HG02884 (cell line): ENCODE data around the gene CCL3.
"Not testable (repeated sequence)": the region's sequence is repeated elsewhere in the genome, so short reads cannot be mapped to it uniquely, and the experiment has no call there.

Source experiments
- ATAC-seq: cut with Tn5 transposase; IDR thresholded peaks from one replicate; pipeline ENCODE4 v1.9.1; 2021; ENCODE audit warnings: mild to moderate bottlenecking, moderate library complexity; ENCODE audit not compliant: unreplicated experiment

Gene CCL3

GRCh38 chr17:36088670-36089338, 1.1 kb downstream of the CCL3 start:
- no peak for ATAC-seq

- not testable (repeated sequence) for ATAC-seq
Observed at GRCh38 chr17:36087897-36088572, 1.9 kb downstream of the CCL3 start.

GRCh38 chr17:36087471-36087870, 2.5 kb downstream of the CCL3 start:
- ATAC-seq: not testable (repeated sequence)

- ATAC-seq: no peak
Observed at GRCh38 chr17:36086791-36087190, 3.2 kb downstream of the CCL3 start.

GRCh38 chr17:36085765-36086164, 4.2 kb downstream of the CCL3 start:
- ATAC-seq: no peak

- ATAC-seq: not testable (repeated sequence)
Observed at GRCh38 chr17:36083691-36084090, 6.3 kb downstream of the CCL3 start.

GRCh38 chr17:36082482-36083120, 7.3 kb downstream of the CCL3 start:
- peak; percentile 43 for ATAC-seq

GRCh38 chr17:36081681-36082471, 8.1 kb downstream of the CCL3 start:
- peak; percentile 34 for ATAC-seq

GRCh38 chr17:36074365-36074764, 15.6 kb downstream of the CCL3 start:
- ATAC-seq: no peak

- ATAC-seq: no peak
Observed at GRCh38 chr17:36072431-36073121, 17.4 kb downstream of the CCL3 start.

- ATAC-seq: no peak
Observed at GRCh38 chr17:36071751-36072150, 18.2 kb downstream of the CCL3 start.

GRCh38 chr17:36070427-36070826, 19.5 kb downstream of the CCL3 start:
- ATAC-seq: no peak

- ATAC-seq: no peak
Observed at GRCh38 chr17:36069136-36069535, 20.8 kb downstream of the CCL3 start.

GRCh38 chr17:36068524-36068923, 21.4 kb downstream of the CCL3 start:
- no peak for ATAC-seq

- no peak for ATAC-seq
Observed at GRCh38 chr17:36066365-36066985, 23.5 kb downstream of the CCL3 start.

GRCh38 chr17:36063786-36064541, 26.0 kb downstream of the CCL3 start, which contains the start of gene CCL18:
CCL18 (plus strand) TSS chr17:36064272; CDS start chr17:36064343, 71 bp downstream.
- no peak for ATAC-seq

- ATAC-seq: no peak
Observed at GRCh38 chr17:36060816-36061215, 29.1 kb downstream of the CCL3 start.

GRCh38 chr17:36059406-36059805, 30.5 kb downstream of the CCL3 start:
- ATAC-seq: no peak

- no peak for ATAC-seq
Observed at GRCh38 chr17:36057911-36058310, 32.0 kb downstream of the CCL3 start.
